Loucy (cell line): ENCODE results near the gene CENPB.
"Not testable (repeated sequence)": the region's sequence is repeated elsewhere in the genome, so short reads cannot be mapped to it uniquely, and the experiment has no call there.

Source experiments
- H2AFZ ChIP-seq: fragments of 200-600 bp; sonication (generic); 2 replicates; pipeline ENCODE4 v1.6.0; 2016; ENCODE audit warnings: antibody characterized with exemption, mild to moderate bottlenecking, low read length, moderate library complexity
- H3F3A ChIP-seq: fragments of 200-600 bp; 2 replicates; pipeline ENCODE4 v1.6.0; 2016; ENCODE audit warnings: antibody characterized with exemption, low read depth, mild to moderate bottlenecking
- H3K27me3 ChIP-seq: fragments of 200-600 bp; sonication (generic); 2 replicates; pipeline ENCODE4 v1.6.1; 2014; ENCODE audit warnings: low read length, mild to moderate bottlenecking; ENCODE audit not compliant: insufficient read depth, poor library complexity, severe bottlenecking
- H3K36me3 ChIP-seq: fragments of 200-600 bp; sonication (generic); 2 replicates; pipeline ENCODE4 v1.6.1; 2016; ENCODE audit warnings: low read length; ENCODE audit not compliant: insufficient read depth
- H3K4me1 ChIP-seq: fragments of 200-600 bp; sonication (generic); 2 replicates; pipeline ENCODE4 v1.5.1; 2014; ENCODE audit warnings: low read length, mild to moderate bottlenecking; ENCODE audit not compliant: insufficient read depth, poor library complexity, severe bottlenecking
- H3K4me2 ChIP-seq: fragments of 200-600 bp; sonication (generic); 2 replicates; pipeline ENCODE4 v1.6.0; 2014; ENCODE audit warnings: antibody characterized with exemption, low read length, low read depth, mild to moderate bottlenecking; ENCODE audit not compliant: poor library complexity, severe bottlenecking
- H3K4me3 ChIP-seq: fragments of 200-600 bp; sonication (generic); 2 replicates; pipeline ENCODE4 v1.5.1; 2014; ENCODE audit warnings: low read length, mild to moderate bottlenecking, mixed read lengths; ENCODE audit not compliant: poor library complexity, severe bottlenecking
- H3K79me2 ChIP-seq: fragments of 200-600 bp; sonication (generic); 2 replicates; pipeline ENCODE4 v1.6.1; 2014; ENCODE audit warnings: low read length; ENCODE audit not compliant: insufficient read depth
- H3K9ac ChIP-seq: fragments of 200-600 bp; sonication (generic); 2 replicates; pipeline ENCODE4 v1.6.0; 2014; ENCODE audit warnings: mild to moderate bottlenecking, low read depth, low read length, moderate library complexity; ENCODE audit not compliant: poor library complexity, severe bottlenecking
- H3K9me2 ChIP-seq: fragments of 200-600 bp; sonication (generic); replicated peaks from 2 replicates; pipeline ENCODE4 v1.6.1; 2016; ENCODE audit warnings: low read depth, low read length, mixed read lengths
- H3K9me3 ChIP-seq: fragments of 200-600 bp; sonication (generic); 2 replicates; pipeline ENCODE4 v1.6.1; 2014; ENCODE audit warnings: mild to moderate bottlenecking, antibody characterized with exemption, low read length, low read depth; ENCODE audit not compliant: insufficient read depth
- H4K20me1 ChIP-seq: fragments of 200-600 bp; sonication (generic); 2 replicates; pipeline ENCODE4 v1.6.0; 2014; ENCODE audit warnings: antibody characterized with exemption, low read length, mild to moderate bottlenecking; ENCODE audit not compliant: insufficient read depth, poor library complexity, severe bottlenecking
- CTCF ChIP-seq: fragments of 200-600 bp; sonication (generic); conservative IDR thresholded peaks from 2 replicates; pipeline ENCODE4 v1.5.1; 2014; ENCODE audit warnings: mild to moderate bottlenecking, antibody characterized with exemption, low read length
- EZH2phosphoT487 ChIP-seq: fragments of 200-600 bp; IDR thresholded peaks from 2 replicates; pipeline ENCODE4 v1.6.1; 2018; ENCODE audit warnings: antibody characterized with exemption, mild to moderate bottlenecking, moderate library complexity, borderline replicate concordance

The CENPB gene

DNA sequence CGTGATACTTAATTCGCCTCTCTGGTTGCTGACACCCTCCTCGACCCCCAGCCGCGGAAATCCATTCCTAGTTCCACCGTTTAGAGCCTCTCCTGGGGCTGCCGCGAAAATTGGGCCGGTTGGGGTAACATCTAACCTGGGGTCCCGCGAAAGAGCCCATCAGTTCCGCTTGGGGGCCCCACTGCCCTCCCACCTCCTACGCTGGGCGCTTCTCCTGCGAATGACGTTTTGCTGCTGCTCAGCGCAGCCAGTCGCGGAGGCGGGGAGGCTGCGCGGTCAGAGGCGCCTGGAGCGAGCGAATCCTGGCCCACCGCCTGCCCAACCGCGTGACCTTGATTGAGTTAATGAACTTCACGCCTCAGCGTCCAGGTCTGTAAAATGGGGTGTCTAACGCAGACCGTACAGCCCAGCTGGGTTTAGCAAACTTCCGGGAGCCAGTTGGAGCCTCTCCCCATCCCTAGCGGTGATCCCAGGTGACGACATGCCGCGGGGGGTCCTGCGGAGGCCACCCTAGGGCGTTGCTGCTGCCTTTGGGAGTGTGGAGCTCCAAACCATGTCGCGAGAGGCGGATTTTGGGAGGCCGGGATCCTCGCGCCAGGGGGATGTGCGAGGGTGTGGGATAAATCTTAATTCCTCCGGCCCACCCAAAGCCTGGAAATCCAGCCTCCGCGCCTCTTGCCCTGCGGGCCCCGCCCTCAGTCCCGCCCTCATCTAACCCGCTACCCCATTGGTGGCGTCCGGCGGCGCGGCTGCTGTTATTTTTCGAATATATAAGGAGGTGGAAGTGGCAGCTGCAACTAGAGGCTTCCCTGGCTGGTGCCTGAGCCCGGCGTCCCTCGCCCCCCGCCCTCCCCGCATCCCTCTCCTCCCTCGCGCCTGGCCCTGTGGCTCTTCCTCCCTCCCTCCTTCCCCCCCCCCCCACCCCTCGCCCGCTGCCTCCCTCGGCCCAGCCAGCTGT, 9.2 kb upstream of the CENPB start, which contains the start of gene CDC25B:
CDC25B (plus strand) TSS at position 800 of the 958 bp plus-strand sequence. CDS start 222 bp downstream, outside the sequence.
- Histone ChIP-seq H3K4me3 (peak within 1 kb of the TSS; percentile 98), H3F3A (no peaks in the 10 kb centered on the region), H3K4me1 (peaks cover 45% of the 10 kb centered on the region), H3K9me2 (no peaks in the 10 kb centered on the region), H3K9ac (peak within 1 kb of the TSS; percentile 91), H3K79me2 (peaks cover 51% of the 10 kb centered on the region), H3K36me3 (peaks cover 8% of the 10 kb centered on the region; the same call in 1 of the 2 replicates), H2AFZ (peak within 1 kb of the TSS; percentile 99), H3K27me3 (no peaks in the 10 kb centered on the region), H3K4me2 (peak within 1 kb of the TSS; percentile 88), H3K9me3 (no peaks in the 10 kb centered on the region), H4K20me1 (peaks cover 31% of the 10 kb centered on the region)
- no peak for TF ChIP-seq EZH2phosphoT487
- peak; percentile 34 for TF ChIP-seq CTCF

DNA sequence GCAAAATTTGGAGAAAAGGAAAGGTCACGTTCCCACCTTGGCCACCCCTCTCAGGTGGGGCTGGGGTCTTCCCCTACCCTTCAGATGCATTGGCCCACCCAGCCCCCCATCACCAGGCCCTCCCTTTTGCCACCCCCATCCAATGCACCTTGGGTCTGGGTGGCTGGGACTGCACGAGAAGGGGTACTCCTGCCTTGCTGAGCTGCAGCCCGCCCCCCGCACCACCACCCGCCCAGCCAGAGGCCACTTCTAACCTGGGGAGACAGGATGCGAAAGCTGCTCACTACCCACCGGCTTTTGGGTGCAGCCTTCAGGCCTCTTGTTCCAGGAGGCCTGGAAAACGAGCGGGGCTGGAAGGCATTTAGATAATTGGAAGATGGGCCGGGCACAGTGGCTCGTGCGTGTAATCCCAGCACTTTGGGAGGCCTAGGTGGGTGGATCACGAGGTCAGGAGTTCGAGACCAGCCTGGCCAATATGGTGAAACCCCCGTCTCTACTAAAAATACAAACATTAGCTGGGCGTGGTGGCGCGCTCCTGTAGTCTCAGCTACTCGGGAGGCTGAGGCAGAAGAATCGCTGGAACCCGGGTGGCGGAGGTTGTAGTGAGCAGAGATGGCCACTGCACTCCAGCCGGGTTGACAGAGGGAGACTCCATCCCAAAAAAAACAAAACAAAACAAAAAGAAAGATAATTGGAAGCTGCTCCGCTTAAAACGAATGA, 8.3 kb upstream of the CENPB start:
- H4K20me1 ChIP-seq, result peaks cover 27% of the 10 kb centered on the region
- no peak for TF ChIP-seq CTCF
- TF ChIP-seq EZH2phosphoT487, result no peak
- H3K27me3 ChIP-seq, result no peaks in the 10 kb centered on the region
- H3K9me3 ChIP-seq, result no peaks in the 10 kb centered on the region
- H3K4me3 ChIP-seq, result peak overlapping the region; percentile 98
- H2AFZ ChIP-seq, result peak overlapping the region; percentile 99; the same call in 1 of the 2 replicates
- H3K36me3 ChIP-seq, result no peaks in the 10 kb centered on the region
- H3K79me2 ChIP-seq, result peaks cover 42% of the 10 kb centered on the region
- no peaks in the 10 kb centered on the region for H3K9me2 ChIP-seq
- peaks cover 44% of the 10 kb centered on the region for H3K4me1 ChIP-seq
- peak overlapping the region; percentile 87 for H3K4me2 ChIP-seq
- peak overlapping the region; percentile 91 for H3K9ac ChIP-seq
- no peaks in the 10 kb centered on the region for H3F3A ChIP-seq

DNA sequence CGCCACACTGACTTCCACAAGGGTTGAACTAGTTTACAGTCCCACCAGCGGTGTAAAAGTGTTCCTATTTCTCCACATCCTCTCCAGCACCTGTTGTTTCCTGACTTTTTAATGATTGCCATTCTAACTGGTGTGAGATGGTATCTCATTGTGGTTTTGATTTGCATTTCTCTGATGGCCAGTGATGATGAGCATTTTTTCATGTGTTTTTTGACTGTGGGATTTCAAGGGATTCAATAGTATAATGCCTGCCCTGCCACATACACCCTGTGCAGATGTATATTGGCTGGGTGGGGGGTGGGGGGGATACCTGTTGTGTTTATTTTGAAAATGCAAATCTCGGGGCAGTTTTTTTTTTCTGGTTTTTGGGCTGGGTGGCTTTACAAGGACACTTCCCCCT, 7.6 kb upstream of the CENPB start:
- H3K9ac ChIP-seq, H3K36me3 ChIP-seq, H3K9me2 ChIP-seq, H3K4me3 ChIP-seq, H3K9me3 ChIP-seq, H2AFZ ChIP-seq, H3K4me2 ChIP-seq, H3K27me3 ChIP-seq, H3F3A ChIP-seq: not testable (repeated sequence)
- peaks cover 37% of the 10 kb centered on the region for H3K4me1 ChIP-seq
- peaks cover 20% of the 10 kb centered on the region for H4K20me1 ChIP-seq
- H3K79me2 ChIP-seq, result peaks cover 35% of the 10 kb centered on the region

- H3K4me2 ChIP-seq, H3K9ac ChIP-seq, H3K9me3 ChIP-seq, H3F3A ChIP-seq, H3K79me2 ChIP-seq, H4K20me1 ChIP-seq, H3K27me3 ChIP-seq, H3K4me3 ChIP-seq, H3K36me3 ChIP-seq, H2AFZ ChIP-seq, H3K9me2 ChIP-seq, H3K4me1 ChIP-seq: not testable (repeated sequence)
Observed at GRCh38 chr20:3789201-3789600, 2.7 kb upstream of the CENPB start.
